ENCODE measurements around the gene GMDS. TPM values are rescaled to one million over a fixed set of nuclear protein-coding genes. Genes with fewer than 3 reads are reported as not detected.

Gene GMDS
- total and polyA plus RNA-seq, 2 donors (not counting 1 experiment from before 2014, with no cell fraction given), result 12.7 to 34.5 TPM

- DNase-seq (ENCODE audit: low read depth in 2 of 2), result no peak
- Histone ChIP-seq H3K9ac (ENCODE audit: insufficient read depth, low read length) (no peak overlapping the region), H3K79me2 (ENCODE audit: control insufficient read depth, insufficient read depth, low read length) (no peaks in the 10 kb centered on the region), H4K20me1 (ENCODE audit: control insufficient read depth, extremely low read depth, insufficient read depth, low read length) (no peaks in the 10 kb centered on the region), H3K27ac (ENCODE audit: insufficient read depth, low read length) (no peak overlapping the region), H3K9me3 (ENCODE audit: control insufficient read depth, insufficient read depth, low read depth, low read length) (no peaks in the 10 kb centered on the region), H3K4me3 (replicated peaks in 1 of 4; ENCODE audit: control extremely low read depth in 1 of 4, insufficient read depth in 1 of 4, low read depth in 3 of 4, low read length in 4 of 4) (no peak overlapping the region), H3K27me3 (ENCODE audit: control insufficient read depth, insufficient read depth, low read length) (peaks cover 2% of the 10 kb centered on the region), H3K4me2 (ENCODE audit: extremely low read depth, insufficient read depth, low read length) (no peak overlapping the region), H2AFZ (ENCODE audit: low read length) (no peak overlapping the region), H3K4me1 (ENCODE audit: control insufficient read depth, extremely low read depth, insufficient read depth, low read length) (no peaks in the 10 kb centered on the region), H3K36me3 (ENCODE audit: control insufficient read depth, insufficient read depth, low read length) (no peaks in the 10 kb centered on the region)
- TF ChIP-seq CTCF (conservative IDR thresholded peaks at IDR 0.05 in 1 of 2, IDR thresholded peaks at IDR 0.05 in 1 of 2; ENCODE audit: low read depth in 1 of 2, low read length in 2 of 2) (no peak), EZH2 (IDR thresholded peaks at IDR 0.05; ENCODE audit: low read length, missing control alignments) (no peak)
These were observed 609.1 kb downstream of the GMDS start for GRCh38 chr6:1636272-1636825.

GRCh38 chr6:1635305-1636010 lies 609.9 kb downstream of the GMDS start:
- Histone ChIP-seq H3K4me1 (ENCODE audit: control insufficient read depth, extremely low read depth, insufficient read depth, low read length) (no peaks in the 10 kb centered on the region), H3K36me3 (ENCODE audit: control insufficient read depth, insufficient read depth, low read length) (no peaks in the 10 kb centered on the region), H3K4me3 (replicated peaks in 1 of 4; ENCODE audit: control extremely low read depth in 1 of 4, insufficient read depth in 1 of 4, low read depth in 3 of 4, low read length in 4 of 4) (no peak overlapping the region), H2AFZ (ENCODE audit: low read length) (no peak overlapping the region), H4K20me1 (ENCODE audit: control insufficient read depth, extremely low read depth, insufficient read depth, low read length) (no peaks in the 10 kb centered on the region), H3K9me3 (ENCODE audit: control insufficient read depth, insufficient read depth, low read depth, low read length) (no peaks in the 10 kb centered on the region), H3K79me2 (ENCODE audit: control insufficient read depth, insufficient read depth, low read length) (no peaks in the 10 kb centered on the region), H3K9ac (ENCODE audit: insufficient read depth, low read length) (no peak overlapping the region), H3K27me3 (ENCODE audit: control insufficient read depth, insufficient read depth, low read length) (peaks cover 2% of the 10 kb centered on the region), H3K27ac (ENCODE audit: insufficient read depth, low read length) (no peak overlapping the region), H3K4me2 (ENCODE audit: extremely low read depth, insufficient read depth, low read length) (no peak overlapping the region)
- TF ChIP-seq EZH2 (IDR thresholded peaks at IDR 0.05; ENCODE audit: low read length, missing control alignments) (no peak), CTCF (conservative IDR thresholded peaks at IDR 0.05 in 1 of 2, IDR thresholded peaks at IDR 0.05 in 1 of 2; ENCODE audit: low read depth in 1 of 2, low read length in 2 of 2) (no peak)
- no peak for DNase-seq (ENCODE audit: low read depth in 2 of 2)

GRCh38 chr6:1634081-1634480 lies 611.3 kb downstream of the GMDS start:
- Histone ChIP-seq H3K27ac (ENCODE audit: insufficient read depth, low read length) (no peak overlapping the region), H4K20me1 (ENCODE audit: control insufficient read depth, extremely low read depth, insufficient read depth, low read length) (no peaks in the 10 kb centered on the region), H3K36me3 (ENCODE audit: control insufficient read depth, insufficient read depth, low read length) (no peaks in the 10 kb centered on the region), H3K9ac (ENCODE audit: insufficient read depth, low read length) (no peak overlapping the region), H2AFZ (ENCODE audit: low read length) (no peak overlapping the region), H3K4me2 (ENCODE audit: extremely low read depth, insufficient read depth, low read length) (no peak overlapping the region), H3K9me3 (ENCODE audit: control insufficient read depth, insufficient read depth, low read depth, low read length) (no peaks in the 10 kb centered on the region), H3K79me2 (ENCODE audit: control insufficient read depth, insufficient read depth, low read length) (no peaks in the 10 kb centered on the region), H3K27me3 (ENCODE audit: control insufficient read depth, insufficient read depth, low read length) (peaks cover 2% of the 10 kb centered on the region), H3K4me3 (replicated peaks in 1 of 4; ENCODE audit: control extremely low read depth in 1 of 4, insufficient read depth in 1 of 4, low read depth in 3 of 4, low read length in 4 of 4) (no peak overlapping the region), H3K4me1 (ENCODE audit: control insufficient read depth, extremely low read depth, insufficient read depth, low read length) (no peaks in the 10 kb centered on the region)
- TF ChIP-seq CTCF (conservative IDR thresholded peaks at IDR 0.05 in 1 of 2, IDR thresholded peaks at IDR 0.05 in 1 of 2; ENCODE audit: low read depth in 1 of 2, low read length in 2 of 2) (no peak), EZH2 (IDR thresholded peaks at IDR 0.05; ENCODE audit: low read length, missing control alignments) (no peak)
- DNase-seq (ENCODE audit: low read depth in 2 of 2), result no peak

Measured in fibroblast of lung (primary cell).